GM12872 (cell line): ENCODE data around the gene PPEF1.

Experiments used
- TF ChIP-seq, protein P1 (sequence below): IDR thresholded peaks from 3 replicates; pipeline ENCODE4 v1.5.1; 2011; ENCODE audit warnings: low read depth, mild to moderate bottlenecking, low read length, moderate library complexity; ENCODE audit not compliant: insufficient read depth

The PPEF1 gene

DNA sequence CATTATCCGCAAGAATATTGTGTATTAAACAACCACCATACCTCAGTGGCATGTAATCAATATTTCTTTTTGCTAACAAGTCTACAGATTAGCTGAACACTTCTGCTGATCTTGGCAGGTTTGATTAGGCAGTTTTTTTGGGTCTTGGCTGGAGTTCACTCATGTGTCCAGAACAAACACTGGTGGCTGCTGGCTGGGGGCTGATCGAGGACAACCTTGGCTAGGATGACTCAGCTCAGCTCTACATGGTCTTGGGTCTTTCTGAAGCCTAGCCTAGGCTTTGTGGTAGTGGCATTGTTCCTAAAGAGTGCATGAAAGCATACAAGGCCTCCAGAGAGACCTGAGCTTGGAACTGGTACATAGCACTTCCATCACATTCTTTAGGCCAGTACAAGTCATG lies 41.1 kb downstream of the PPEF1 start:
- TF ChIP-seq, protein P1, sequence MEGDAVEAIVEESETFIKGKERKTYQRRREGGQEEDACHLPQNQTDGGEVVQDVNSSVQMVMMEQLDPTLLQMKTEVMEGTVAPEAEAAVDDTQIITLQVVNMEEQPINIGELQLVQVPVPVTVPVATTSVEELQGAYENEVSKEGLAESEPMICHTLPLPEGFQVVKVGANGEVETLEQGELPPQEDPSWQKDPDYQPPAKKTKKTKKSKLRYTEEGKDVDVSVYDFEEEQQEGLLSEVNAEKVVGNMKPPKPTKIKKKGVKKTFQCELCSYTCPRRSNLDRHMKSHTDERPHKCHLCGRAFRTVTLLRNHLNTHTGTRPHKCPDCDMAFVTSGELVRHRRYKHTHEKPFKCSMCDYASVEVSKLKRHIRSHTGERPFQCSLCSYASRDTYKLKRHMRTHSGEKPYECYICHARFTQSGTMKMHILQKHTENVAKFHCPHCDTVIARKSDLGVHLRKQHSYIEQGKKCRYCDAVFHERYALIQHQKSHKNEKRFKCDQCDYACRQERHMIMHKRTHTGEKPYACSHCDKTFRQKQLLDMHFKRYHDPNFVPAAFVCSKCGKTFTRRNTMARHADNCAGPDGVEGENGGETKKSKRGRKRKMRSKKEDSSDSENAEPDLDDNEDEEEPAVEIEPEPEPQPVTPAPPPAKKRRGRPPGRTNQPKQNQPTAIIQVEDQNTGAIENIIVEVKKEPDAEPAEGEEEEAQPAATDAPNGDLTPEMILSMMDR = no peak

DNA sequence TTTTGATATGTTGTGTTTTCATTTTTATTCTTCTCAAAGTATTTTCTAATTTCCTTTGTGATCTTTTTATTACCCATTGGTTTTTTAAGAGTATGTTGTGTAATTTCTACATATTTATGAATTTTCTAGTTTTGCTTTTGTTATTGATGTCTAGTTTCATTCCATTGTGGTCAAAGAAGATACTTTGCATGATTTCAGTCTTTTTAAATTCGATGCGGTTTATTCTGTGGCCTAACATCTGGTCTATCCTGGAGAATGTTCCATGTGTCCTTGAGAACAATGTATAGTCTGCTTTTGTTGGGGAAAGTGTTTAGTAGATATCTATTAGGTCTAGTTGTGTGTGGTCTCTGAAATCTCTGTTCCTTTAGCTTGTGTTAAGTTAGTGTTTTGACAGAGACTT lies 46.2 kb downstream of the PPEF1 start:
- TF ChIP-seq, protein P1 = no peak

DNA sequence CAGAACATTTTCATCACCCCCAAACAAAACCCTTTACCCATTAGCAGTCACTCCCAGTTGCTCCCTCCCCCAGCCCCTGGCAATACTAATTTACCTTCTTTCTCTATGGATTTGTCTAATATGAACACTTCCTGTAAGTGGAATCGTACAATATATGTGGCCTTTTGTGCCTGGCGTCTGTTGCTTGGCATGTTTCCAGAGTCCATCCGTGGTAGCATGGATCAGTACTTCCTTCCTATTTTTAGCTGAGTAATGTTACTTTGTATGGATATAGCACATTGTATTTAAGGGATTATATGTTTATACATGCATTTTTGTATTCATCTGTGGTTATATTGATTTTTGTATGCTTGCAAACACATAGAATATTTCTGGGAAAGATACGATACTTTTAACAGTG lies 48.2 kb downstream of the PPEF1 start:
- TF ChIP-seq, protein P1 = no peak

DNA sequence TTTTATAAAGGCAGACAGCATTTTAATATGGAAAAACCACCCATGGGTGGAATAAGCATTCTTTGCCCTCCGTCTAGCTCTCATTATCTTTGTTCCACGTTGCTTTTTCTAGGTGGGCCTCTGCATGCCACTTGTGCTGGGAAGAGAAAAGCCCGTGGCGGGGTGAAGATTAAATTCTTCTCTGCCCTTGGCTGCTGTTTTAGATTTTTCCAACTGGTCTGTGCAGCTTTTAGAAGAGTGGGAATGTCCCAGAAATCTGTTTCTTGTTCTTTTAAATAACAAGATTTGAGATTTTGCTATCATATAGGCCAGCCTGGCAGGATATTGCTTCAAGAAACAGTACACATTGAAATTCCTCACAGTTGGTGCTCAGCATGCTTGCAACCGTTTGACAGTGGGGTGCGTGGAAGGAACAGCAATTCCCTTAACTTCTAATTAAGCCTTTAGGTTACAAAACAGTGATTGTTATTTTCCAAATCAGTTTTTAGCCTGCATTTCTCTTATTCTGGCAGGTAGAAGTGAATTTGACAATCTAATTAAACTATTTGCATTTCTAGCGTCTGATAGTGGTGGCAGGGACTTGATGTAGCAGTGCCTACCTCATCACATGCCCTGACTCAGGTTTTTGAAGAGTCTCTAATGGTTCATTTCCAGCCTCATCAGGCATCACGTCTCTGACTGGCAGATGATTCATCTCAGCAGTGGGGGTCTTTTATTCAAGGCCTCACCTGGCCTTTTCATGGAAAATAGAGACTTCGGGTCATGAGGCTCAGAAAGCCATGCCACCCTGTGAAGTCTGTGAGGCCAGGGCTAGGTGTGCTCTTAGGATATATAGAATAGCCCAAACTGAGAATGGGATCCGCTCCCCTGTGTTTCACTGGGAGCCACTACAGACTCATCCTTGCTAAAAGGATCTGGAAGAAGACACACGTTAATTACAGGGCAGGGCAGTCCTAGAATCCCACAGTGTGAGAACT lies 50.8 kb downstream of the PPEF1 start:
- TF ChIP-seq, protein P1 = no peak

DNA sequence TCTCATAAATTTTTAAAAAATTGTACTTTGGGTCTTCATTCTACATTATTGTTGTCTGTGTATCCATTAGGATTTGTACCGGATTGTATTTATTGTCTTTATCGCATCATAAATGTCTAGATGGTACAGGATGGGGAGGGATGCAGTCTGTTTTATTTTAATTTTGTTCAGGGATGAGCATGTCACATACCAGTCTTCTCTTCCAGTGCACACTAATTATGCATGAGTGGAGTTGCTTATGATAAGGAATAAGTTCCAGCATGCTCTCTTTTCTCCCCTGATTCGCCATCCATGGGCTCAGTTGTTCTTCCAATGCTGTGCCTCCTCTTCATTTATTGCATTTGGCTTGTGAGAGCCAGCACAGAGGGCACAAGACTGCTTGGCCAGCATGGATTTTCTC lies 54.3 kb downstream of the PPEF1 start:
- TF ChIP-seq, protein P1 = no peak

DNA sequence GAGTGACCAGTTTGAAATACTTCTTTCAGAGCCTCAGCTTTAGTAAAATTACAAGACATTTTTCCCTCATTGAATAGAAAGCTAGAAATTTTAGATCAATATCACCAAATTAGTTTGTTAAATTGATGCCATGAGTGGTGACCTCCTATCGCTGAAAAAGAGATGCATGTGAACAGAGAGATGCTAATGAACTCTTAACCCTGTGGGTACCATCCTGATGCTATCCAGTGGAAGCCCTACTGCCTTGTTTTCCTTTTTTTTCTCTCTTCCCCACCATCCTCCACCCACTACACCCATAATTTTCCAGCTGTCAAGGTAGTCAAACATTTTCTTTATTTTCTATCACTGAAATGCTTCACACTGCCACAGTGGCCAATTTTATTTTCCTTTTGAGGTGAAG lies 61.9 kb downstream of the PPEF1 start:
- TF ChIP-seq, protein P1 = no peak

DNA sequence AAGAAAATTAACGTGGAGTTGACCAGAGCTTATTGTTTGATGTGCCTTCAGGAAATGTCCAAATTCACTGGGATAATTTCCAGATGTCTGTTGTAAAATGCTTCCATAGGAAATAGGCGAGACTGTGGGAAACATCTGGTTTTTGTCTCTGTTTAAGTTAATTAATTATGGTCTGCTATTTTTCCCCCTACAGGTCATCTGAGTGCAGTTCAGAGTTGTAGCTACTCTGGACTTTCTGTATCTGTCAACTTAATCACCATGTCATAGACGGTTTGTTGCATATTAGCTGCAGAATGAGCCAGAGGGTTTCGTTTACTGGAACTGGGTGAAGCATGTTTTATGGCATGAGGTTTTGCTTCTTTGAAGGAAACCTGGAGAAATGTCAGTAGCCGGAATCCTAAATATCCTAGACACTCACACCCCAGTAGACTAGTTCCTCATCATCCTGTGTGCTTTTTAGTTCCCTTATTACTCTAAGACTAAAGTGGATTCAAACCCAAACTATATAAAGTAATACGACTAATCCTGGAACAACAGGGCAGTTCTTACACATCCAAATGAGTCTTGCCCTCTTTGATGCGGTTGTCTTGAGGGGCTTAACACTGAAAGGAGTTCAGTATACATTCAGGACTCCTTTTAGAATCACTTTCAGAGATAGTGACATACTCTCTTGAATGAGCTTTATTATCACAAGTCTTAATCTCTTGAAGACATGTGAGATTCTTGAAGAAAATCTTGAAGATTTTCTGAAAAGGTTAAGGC lies 62.5 kb downstream of the PPEF1 start:
- TF ChIP-seq, protein P1 = no peak; the same call in 2 of the 3 replicates
